Endodermal cell (in vitro differentiated cells): ENCODE data around the gene TNNI3K. TPM values are rescaled to one million over a fixed set of nuclear protein-coding genes. Genes with fewer than 3 reads are reported as not detected.

Experiments
- DNase-seq: peaks from one replicate; pipeline ENCODE4 v3.0.0-alpha.2; 2017
- H3K27ac ChIP-seq: 2 replicates; pipeline ENCODE4 v1.5.1; 2013; ENCODE audit warnings: mild to moderate bottlenecking, low read depth, low read length, moderate library complexity
- H3K27me3 ChIP-seq: 2 replicates; pipeline ENCODE4 v1.6.1; 2013; ENCODE audit warnings: mild to moderate bottlenecking, low read length, moderate library complexity; ENCODE audit not compliant: insufficient read depth, control insufficient read depth, poor library complexity, severe bottlenecking
- H3K36me3 ChIP-seq: 2 replicates; pipeline ENCODE4 v1.7.0; 2013; ENCODE audit warnings: mild to moderate bottlenecking, low read length, moderate library complexity; ENCODE audit not compliant: control insufficient read depth, insufficient read depth
- H3K4me1 ChIP-seq: one replicate; pipeline ENCODE4 v1.7.0; 2013; ENCODE audit warnings: low read length; ENCODE audit not compliant: control insufficient read depth, insufficient read depth
- H3K4me3 ChIP-seq: 2 replicates; pipeline ENCODE4 v1.5.1; 2013; ENCODE audit warnings: mild to moderate bottlenecking, low read length, moderate library complexity
- H3K9ac ChIP-seq: 2 replicates; pipeline ENCODE4 v1.6.1; 2013; ENCODE audit warnings: mild to moderate bottlenecking, low read length, moderate library complexity; ENCODE audit not compliant: poor library complexity, severe bottlenecking; ENCODE audit errors: extremely low read depth
- H3K9me3 ChIP-seq: 2 replicates; pipeline ENCODE4 v1.6.1; 2013; ENCODE audit warnings: mild to moderate bottlenecking, low read length, moderate library complexity; ENCODE audit not compliant: control insufficient read depth
- H3K27ac Mint-ChIP-seq: 2 replicates; pipeline ENCODE4 v1.8.0; 2020; ENCODE audit warnings: mixed read lengths
- H3K27me3 Mint-ChIP-seq: 2 replicates; pipeline ENCODE4 v1.8.0; 2021; ENCODE audit warnings: mild to moderate bottlenecking, mixed read lengths; ENCODE audit not compliant: insufficient read depth
- H3K36me3 Mint-ChIP-seq: 2 replicates; pipeline ENCODE4 v1.8.0; 2020; ENCODE audit warnings: low read depth, mixed read lengths
- H3K4me1 Mint-ChIP-seq: 2 replicates; pipeline ENCODE4 v1.8.0; 2020; ENCODE audit warnings: mixed read lengths
- H3K4me3 Mint-ChIP-seq: 2 replicates; pipeline ENCODE4 v1.8.0; 2020; ENCODE audit warnings: mild to moderate bottlenecking, moderate library complexity, mixed read lengths
- H3K9me3 Mint-ChIP-seq: 2 replicates; pipeline ENCODE4 v1.8.0; 2020; ENCODE audit warnings: mild to moderate bottlenecking, mixed read lengths
- WGBS, 2 experiments: methylation state at CpG; one replicate each; pipeline versions ENCODE4 v1.1.5 to v1.1.7; 2013; ENCODE audit warnings: missing lambda C conversion rate in 2 of 2, mixed read lengths in 1 of 2; ENCODE audit not compliant: insufficient coverage in 1 of 2, insufficient read length in 1 of 2; 5-methylcytosine and 5-hydroxymethylcytosine counted together
- total RNA-seq, 2 donors: library from RNA; stranded (reverse); fragmentation: NEBNext Ultra II Directional in 1 of 2; extraction: Animal tissue kit (Norgen Biotek cat#: 25700) in 1 of 2; gene quantifications; 2 replicates in 1 of 2; 3 replicates in 1 of 2; pipeline ENCODE4 v1.2.1, GENCODE V29; 2021
- TF ChIP-seq, protein P1 (sequence below): fragments of 200-600 bp; sonication (generic); conservative IDR thresholded peaks from 2 replicates; pipeline ENCODE4 v1.5.0; 2021; ENCODE audit warnings: antibody characterized with exemption, mild to moderate bottlenecking

The TNNI3K gene
- total RNA-seq, 2 donors from 2014 or later = 1.1 TPM; not detected in 1

DNA sequence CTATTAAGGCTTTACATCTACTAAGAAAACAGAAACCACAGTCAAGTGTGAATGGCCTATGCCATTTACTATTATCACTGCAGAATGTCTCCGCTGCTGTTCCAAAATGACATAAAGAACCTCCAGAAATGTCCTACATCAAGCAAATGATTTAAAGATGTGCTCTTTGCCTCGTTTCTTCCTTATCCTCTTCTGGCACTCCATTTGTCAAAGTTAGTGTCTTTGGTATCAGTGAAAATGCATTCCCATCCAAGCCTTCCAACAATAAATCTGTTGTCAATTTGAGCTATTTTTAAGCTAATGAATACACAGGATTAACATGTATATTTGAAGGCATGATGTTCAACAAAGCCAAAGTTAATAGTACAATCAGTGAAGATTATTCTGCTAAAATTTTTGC lies 171.6 kb downstream of the TNNI3K start:
- Mint-ChIP-seq H3K4me1 (no peaks in the 10 kb centered on the region), H3K4me3 (no peak overlapping the region), H3K9me3 (no peaks in the 10 kb centered on the region), H3K27ac (no peak overlapping the region), H3K36me3 (no peaks in the 10 kb centered on the region), H3K27me3 (no peaks in the 10 kb centered on the region)
- Histone ChIP-seq H3K9ac (no peak overlapping the region), H3K27me3 (no peaks in the 10 kb centered on the region), H3K27ac (no peak overlapping the region), H3K4me3 (no peak overlapping the region), H3K36me3 (no peaks in the 10 kb centered on the region), H3K4me1 (no peaks in the 10 kb centered on the region), H3K9me3 (peaks cover 3% of the 10 kb centered on the region)
- DNase-seq = no peak
- TF ChIP-seq, protein P1, sequence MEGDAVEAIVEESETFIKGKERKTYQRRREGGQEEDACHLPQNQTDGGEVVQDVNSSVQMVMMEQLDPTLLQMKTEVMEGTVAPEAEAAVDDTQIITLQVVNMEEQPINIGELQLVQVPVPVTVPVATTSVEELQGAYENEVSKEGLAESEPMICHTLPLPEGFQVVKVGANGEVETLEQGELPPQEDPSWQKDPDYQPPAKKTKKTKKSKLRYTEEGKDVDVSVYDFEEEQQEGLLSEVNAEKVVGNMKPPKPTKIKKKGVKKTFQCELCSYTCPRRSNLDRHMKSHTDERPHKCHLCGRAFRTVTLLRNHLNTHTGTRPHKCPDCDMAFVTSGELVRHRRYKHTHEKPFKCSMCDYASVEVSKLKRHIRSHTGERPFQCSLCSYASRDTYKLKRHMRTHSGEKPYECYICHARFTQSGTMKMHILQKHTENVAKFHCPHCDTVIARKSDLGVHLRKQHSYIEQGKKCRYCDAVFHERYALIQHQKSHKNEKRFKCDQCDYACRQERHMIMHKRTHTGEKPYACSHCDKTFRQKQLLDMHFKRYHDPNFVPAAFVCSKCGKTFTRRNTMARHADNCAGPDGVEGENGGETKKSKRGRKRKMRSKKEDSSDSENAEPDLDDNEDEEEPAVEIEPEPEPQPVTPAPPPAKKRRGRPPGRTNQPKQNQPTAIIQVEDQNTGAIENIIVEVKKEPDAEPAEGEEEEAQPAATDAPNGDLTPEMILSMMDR = no peak
- WGBS, 2 experiments = 93 to 100% methylated on average over 2 of the region's 2 CpGs

DNA sequence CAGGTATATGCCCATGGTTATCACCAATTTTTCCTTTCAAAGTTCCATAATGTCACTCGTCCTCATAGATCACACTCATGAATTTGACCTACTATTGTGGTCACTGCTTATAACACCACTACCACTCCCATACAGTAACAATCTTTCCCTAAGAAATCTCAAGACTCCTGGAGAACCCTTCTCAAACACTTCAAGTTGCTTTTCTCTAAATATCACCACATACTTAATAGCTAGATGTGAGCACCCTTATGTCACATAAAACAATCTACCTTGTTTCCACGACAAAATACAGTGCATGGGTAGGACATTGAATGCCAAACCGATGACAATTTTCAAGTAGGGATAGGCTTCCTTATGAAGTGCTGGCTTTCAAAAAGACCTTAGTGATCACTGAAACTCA lies 172.7 kb downstream of the TNNI3K start:
- no peak overlapping the region for H3K27ac ChIP-seq
- 84 to 93% methylated on average over 3 of the region's 3 CpGs for WGBS, 2 experiments
- H3K27ac Mint-ChIP-seq = no peak overlapping the region
- no peaks in the 10 kb centered on the region for H3K27me3 Mint-ChIP-seq
- H3K4me1 Mint-ChIP-seq = peaks cover 3% of the 10 kb centered on the region
- no peaks in the 10 kb centered on the region for H3K4me1 ChIP-seq
- TF ChIP-seq, protein P1 = no peak
- no peaks in the 10 kb centered on the region for H3K36me3 ChIP-seq
- H3K4me3 Mint-ChIP-seq = no peak overlapping the region
- H3K9me3 ChIP-seq = peaks cover 3% of the 10 kb centered on the region
- H3K36me3 Mint-ChIP-seq = no peaks in the 10 kb centered on the region
- DNase-seq = no peak
- no peaks in the 10 kb centered on the region for H3K27me3 ChIP-seq
- H3K4me3 ChIP-seq = no peak overlapping the region
- H3K9me3 Mint-ChIP-seq = no peaks in the 10 kb centered on the region
- H3K9ac ChIP-seq = no peak overlapping the region

DNA sequence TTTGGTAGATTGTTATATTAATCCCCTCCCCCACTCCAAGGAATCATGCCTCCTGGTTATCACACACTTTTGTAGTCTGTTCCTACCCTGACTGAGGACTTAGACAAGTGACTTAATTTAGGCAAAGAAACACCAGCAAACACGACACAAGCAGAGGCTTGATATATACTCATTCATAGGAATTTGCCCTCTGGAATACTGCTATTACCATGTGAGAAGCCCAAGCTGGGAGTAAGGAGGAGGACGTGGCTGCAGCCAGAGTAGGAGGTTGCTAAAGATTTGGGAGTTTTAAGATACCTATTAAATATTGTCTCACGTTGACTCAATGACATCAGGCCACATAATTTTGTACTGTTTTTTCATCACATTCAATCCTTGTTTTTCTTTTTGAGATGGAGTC lies 177.1 kb downstream of the TNNI3K start:
- H3K27ac ChIP-seq = no peak overlapping the region
- Mint-ChIP-seq H3K36me3 (no peaks in the 10 kb centered on the region), H3K4me3 (no peak overlapping the region), H3K27ac (no peak overlapping the region), H3K9me3 (no peaks in the 10 kb centered on the region), H3K4me1 (peaks cover 3% of the 10 kb centered on the region), H3K27me3 (no peaks in the 10 kb centered on the region)
- H3K4me3 ChIP-seq = no peak overlapping the region
- no peaks in the 10 kb centered on the region for H3K27me3 ChIP-seq
- DNase-seq = no peak
- no peaks in the 10 kb centered on the region for H3K36me3 ChIP-seq
- TF ChIP-seq, protein P1 = no peak
- H3K4me1 ChIP-seq = no peaks in the 10 kb centered on the region
- no peak overlapping the region for H3K9ac ChIP-seq
- no peaks in the 10 kb centered on the region for H3K9me3 ChIP-seq
- 80 to 86% methylated on average over 2 to 3 of the region's 3 CpGs for WGBS, 2 experiments
